ENCODE results near the gene TUBB.

- TF ChIP-seq, protein P1, sequence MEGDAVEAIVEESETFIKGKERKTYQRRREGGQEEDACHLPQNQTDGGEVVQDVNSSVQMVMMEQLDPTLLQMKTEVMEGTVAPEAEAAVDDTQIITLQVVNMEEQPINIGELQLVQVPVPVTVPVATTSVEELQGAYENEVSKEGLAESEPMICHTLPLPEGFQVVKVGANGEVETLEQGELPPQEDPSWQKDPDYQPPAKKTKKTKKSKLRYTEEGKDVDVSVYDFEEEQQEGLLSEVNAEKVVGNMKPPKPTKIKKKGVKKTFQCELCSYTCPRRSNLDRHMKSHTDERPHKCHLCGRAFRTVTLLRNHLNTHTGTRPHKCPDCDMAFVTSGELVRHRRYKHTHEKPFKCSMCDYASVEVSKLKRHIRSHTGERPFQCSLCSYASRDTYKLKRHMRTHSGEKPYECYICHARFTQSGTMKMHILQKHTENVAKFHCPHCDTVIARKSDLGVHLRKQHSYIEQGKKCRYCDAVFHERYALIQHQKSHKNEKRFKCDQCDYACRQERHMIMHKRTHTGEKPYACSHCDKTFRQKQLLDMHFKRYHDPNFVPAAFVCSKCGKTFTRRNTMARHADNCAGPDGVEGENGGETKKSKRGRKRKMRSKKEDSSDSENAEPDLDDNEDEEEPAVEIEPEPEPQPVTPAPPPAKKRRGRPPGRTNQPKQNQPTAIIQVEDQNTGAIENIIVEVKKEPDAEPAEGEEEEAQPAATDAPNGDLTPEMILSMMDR (IDR thresholded peaks at IDR 0.05; ENCODE audit: control extremely low read depth in 1 of 3, insufficient read depth in 1 of 3, low read depth in 1 of 3, low read length in 3 of 3): no peak
- TF ChIP-seq RNF2 (IDR thresholded peaks at IDR 0.05; ENCODE audit: borderline replicate concordance, low read depth, low read length, missing control alignments, poor library complexity, severe bottlenecking) (no peak), BRCA1 (IDR thresholded peaks at IDR 0.05; ENCODE audit: low read depth, low read length) (no peak), FOSL1 (IDR thresholded peaks at IDR 0.05; ENCODE audit: insufficient read depth, low read depth, low read length) (no peak), YY1 (IDR thresholded peaks at IDR 0.05; ENCODE audit: low read depth, low read length) (no peak), POLR2AphosphoS5 (IDR thresholded peaks at IDR 0.05; ENCODE audit: low read depth, low read length) (no peak), CEBPB (IDR thresholded peaks at IDR 0.05; ENCODE audit: low read depth, low read length) (no peak)
Measured at GRCh38 chr6:30686009-30686907, 33.9 kb upstream of the TUBB start, which contains the start of gene PPP1R18.
